Sigmoid colon (tissue), 7 donors: ENCODE data around the gene GLRA3. TPM values are rescaled to one million over a fixed set of nuclear protein-coding genes. Genes with fewer than 3 reads are reported as not detected.
"Not testable (repeated sequence)": the region's sequence is repeated elsewhere in the genome, so short reads cannot be mapped to it uniquely, and the experiment has no call there.

Experiments
- DNase-seq: peaks from one replicate; pipeline ENCODE4 v3.0.0-alpha.2; 2019
- H3K27ac ChIP-seq, 4 donors: fragments of 200-600 bp; sonication (generic); one replicate each; pipeline ENCODE4 v1.5.1; 2016 to 2019; ENCODE audit warnings: mild to moderate bottlenecking in 1 of 4
- H3K27me3 ChIP-seq, 3 donors: fragments of 200-600 bp; sonication (generic); one replicate each; pipeline ENCODE4 v1.5.1; 2019; ENCODE audit warnings: mild to moderate bottlenecking in 1 of 3
- H3K36me3 ChIP-seq, 4 donors: fragments of 200-600 bp; sonication (generic); one replicate each; pipeline ENCODE4 v1.5.1; 2016 to 2019
- H3K4me1 ChIP-seq, 4 donors: fragments of 200-600 bp; sonication (generic); one replicate each; pipeline ENCODE4 v1.5.1; 2017 to 2019
- H3K4me3 ChIP-seq, 4 donors: fragments of 200-600 bp; sonication (generic); one replicate each; pipeline ENCODE4 v1.5.1; 2017 to 2019; ENCODE audit warnings: mild to moderate bottlenecking in 2 of 4, moderate library complexity in 1 of 4
- H3K9me3 ChIP-seq, 4 donors: fragments of 200-600 bp in 3 of 4; sonication (generic) in 3 of 4; one replicate each; pipeline versions ENCODE4 v1.5.1 to v1.6.1; 2013 to 2019
- CTCF ChIP-seq, 4 experiments: fragments of 450-650 bp in 3 of 4; fragments of 200-600 bp in 1 of 4; IDR thresholded peaks; one replicate each; pipeline ENCODE4 v1.5.1; 2016 to 2019; ENCODE audit warnings: antibody characterized with exemption in 4 of 4, mild to moderate bottlenecking in 3 of 4, moderate library complexity in 2 of 4
- EP300 ChIP-seq, 4 donors: sonication (generic); formaldehyde crosslinking; IDR thresholded peaks; one replicate each; pipeline ENCODE4 v1.6.1; 2017; ENCODE audit warnings: antibody characterized with exemption in 4 of 4
- POLR2A ChIP-seq, 2 donors: fragments of 450-650 bp; IDR thresholded peaks; one replicate each; pipeline ENCODE4 v1.6.1; 2016; ENCODE audit warnings: antibody characterized with exemption in 2 of 2, mild to moderate bottlenecking in 2 of 2, moderate library complexity in 2 of 2
- POLR2AphosphoS5 ChIP-seq, 4 donors: sonication (generic); formaldehyde crosslinking; IDR thresholded peaks; one replicate each; pipeline ENCODE4 v1.6.1; 2017; ENCODE audit warnings: antibody characterized with exemption in 4 of 4
- WGBS, 2 donors: extraction: QIAGEN DNeasy Blood & Tissue Kit; methylation state at CpG; one replicate each; pipeline ENCODE4 v1.1.7; 2013; 5-methylcytosine and 5-hydroxymethylcytosine counted together
- intact Hi-C: fragments of 100-400 bp; cut with DNase I; formaldehyde crosslinking; loops from one replicate; pipeline ENCODE4 v1.15.1; 2023
- polyA plus RNA-seq, 3 donors: library from polyadenylated mRNA; stranded (reverse); fragments of 200-250 nt; gene quantifications; one replicate each; pipeline ENCODE4 v1.2.3, GENCODE V29; 2013
- total RNA-seq, 4 donors: library from RNA; depleted of rRNA; stranded (reverse); fragments of >200 nt; gene quantifications; one replicate each; pipeline ENCODE4 v1.1.0, GENCODE V29; 2016
- donor health status: healthy with polysubstance abuse.
- donor health status: Bipolar disorder and iron deficiency.
- donor health status: healthy.

The GLRA3 gene
- total and polyA plus RNA-seq, 7 donors: under 0.01 to 0.33 (median 0.04) TPM; not detected in 2

GRCh38 chr4:174805746-174806145 lies 23.3 kb downstream of the GLRA3 start:
- H3K27me3 ChIP-seq: no peaks in the 10 kb centered on the region
- no peaks in the 10 kb centered on the region for H3K9me3 ChIP-seq
- WGBS, 2 donors: 85 to 95% methylated on average over 1 of the region's 1 CpG
- TF ChIP-seq CTCF (IDR thresholded peaks at IDR 0.05) (no peak), POLR2AphosphoS5 (IDR thresholded peaks at IDR 0.05) (no peak), POLR2A (IDR thresholded peaks at IDR 0.05) (no peak), EP300 (IDR thresholded peaks at IDR 0.05) (no peak)
- H3K36me3 ChIP-seq: no peaks in the 10 kb centered on the region
- intact Hi-C loops: no loop called here
- no peak overlapping the region for H3K4me3 ChIP-seq
- no peaks in the 10 kb centered on the region for H3K4me1 ChIP-seq
- no peak for DNase-seq
- no peak overlapping the region for H3K27ac ChIP-seq

DNA sequence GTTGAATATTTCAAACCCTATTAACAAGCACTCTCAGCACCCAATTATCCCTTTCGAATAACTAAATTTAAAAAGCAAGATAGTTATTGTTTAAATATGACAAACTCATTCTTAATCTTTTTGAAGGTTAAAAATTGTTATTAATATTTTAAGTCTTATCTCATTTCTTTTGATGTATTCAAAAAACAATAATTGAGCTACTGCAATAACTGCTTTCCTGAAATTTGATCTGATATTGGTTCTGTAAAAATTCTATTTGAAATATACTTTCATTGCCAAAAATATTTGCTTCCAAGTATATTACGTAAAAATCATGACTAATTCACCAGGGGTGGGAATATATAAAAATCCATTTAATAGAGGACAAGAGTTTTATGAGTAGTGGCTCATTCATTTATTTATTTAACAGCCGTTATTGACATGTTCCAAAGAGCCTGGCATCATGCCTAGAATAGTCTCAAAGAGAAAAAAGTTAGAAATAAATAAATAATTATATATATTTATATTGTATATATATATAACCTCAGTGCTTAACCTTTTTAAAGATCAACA lies 34.4 kb downstream of the GLRA3 start:
- H3K27me3 ChIP-seq: no peaks in the 10 kb centered on the region
- TF ChIP-seq POLR2A (IDR thresholded peaks at IDR 0.05) (no peak), EP300 (IDR thresholded peaks at IDR 0.05) (no peak), POLR2AphosphoS5 (IDR thresholded peaks at IDR 0.05) (no peak), CTCF (IDR thresholded peaks at IDR 0.05) (no peak)
- WGBS, 2 donors: 48 to 65% methylated on average over 3 of the region's 3 CpGs
- H3K9me3 ChIP-seq: no peaks in the 10 kb centered on the region
- intact Hi-C loops: no loop called here
- no peaks in the 10 kb centered on the region for H3K4me1 ChIP-seq
- H3K36me3 ChIP-seq: no peaks in the 10 kb centered on the region
- H3K27ac ChIP-seq: no peak overlapping the region
- no peak for DNase-seq
- no peak overlapping the region for H3K4me3 ChIP-seq

DNA sequence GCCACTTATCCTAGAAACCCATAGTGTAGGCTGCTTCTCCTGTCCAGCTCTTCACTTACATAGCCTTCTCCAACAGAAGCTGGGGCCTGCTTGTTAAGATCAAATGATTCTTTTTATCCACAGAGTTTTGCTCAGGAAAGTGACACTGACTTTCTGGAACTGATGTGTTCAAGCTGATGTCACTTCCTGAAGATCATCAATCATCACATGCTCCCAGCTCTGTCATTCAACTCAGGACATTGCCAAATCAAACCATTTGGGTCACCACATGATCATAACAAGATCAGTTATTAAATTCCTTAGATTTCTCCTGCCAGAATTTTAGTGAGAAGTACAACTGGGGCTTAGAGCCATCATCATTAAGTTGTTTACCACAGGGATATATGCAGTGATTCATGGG lies 39.4 kb downstream of the GLRA3 start:
- no peaks in the 10 kb centered on the region for H3K27me3 ChIP-seq
- TF ChIP-seq POLR2AphosphoS5 (IDR thresholded peaks at IDR 0.05) (no peak), CTCF (IDR thresholded peaks at IDR 0.05) (no peak), EP300 (IDR thresholded peaks at IDR 0.05) (no peak), POLR2A (IDR thresholded peaks at IDR 0.05) (no peak)
- H3K27ac ChIP-seq: no peak overlapping the region
- intact Hi-C loops: no loop called here
- no peaks in the 10 kb centered on the region for H3K9me3 ChIP-seq
- no peak overlapping the region for H3K4me3 ChIP-seq
- H3K4me1 ChIP-seq: no peaks in the 10 kb centered on the region
- DNase-seq: no peak
- no peaks in the 10 kb centered on the region for H3K36me3 ChIP-seq

DNA sequence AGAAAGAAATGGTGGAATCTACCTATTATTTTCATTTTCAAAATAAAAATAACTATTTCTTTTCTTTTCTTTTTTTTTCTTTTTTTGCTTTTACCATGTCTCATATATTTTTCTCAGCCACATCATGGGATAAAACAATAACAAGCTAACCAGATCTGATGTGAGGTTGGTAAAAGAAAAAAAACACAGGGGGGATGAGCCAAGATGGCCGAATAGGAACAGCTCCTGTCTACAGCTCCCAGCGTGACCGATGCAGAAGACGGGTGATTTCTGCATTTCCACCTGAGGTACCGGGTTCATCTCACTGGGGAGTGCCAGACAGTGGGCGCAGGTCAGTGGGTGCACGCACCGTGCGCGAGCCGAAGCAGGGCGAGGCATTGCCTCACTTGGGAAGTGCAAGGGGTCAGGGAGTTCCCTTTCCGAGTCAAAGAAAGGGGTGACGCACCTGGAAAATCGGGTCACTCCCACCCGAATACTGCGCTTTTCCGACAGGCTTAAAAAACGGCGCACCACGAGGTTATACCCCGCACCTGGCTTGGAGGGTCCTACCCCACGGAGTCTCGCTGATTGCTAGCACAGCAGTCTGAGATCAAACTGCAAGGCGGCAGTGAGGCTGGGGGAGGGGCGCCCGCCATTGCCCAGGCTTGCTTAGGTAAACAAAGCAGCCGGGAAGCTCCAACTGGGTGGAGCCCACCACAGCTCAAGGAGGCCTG lies 50.6 kb downstream of the GLRA3 start:
- DNase-seq, intact Hi-C loops, H3K4me1 ChIP-seq, H3K9me3 ChIP-seq, H3K27ac ChIP-seq, H3K27me3 ChIP-seq, H3K4me3 ChIP-seq, H3K36me3 ChIP-seq: not testable (repeated sequence)
- WGBS, 2 donors: 91 to 92% methylated on average over 22 to 25 of the region's 28 CpGs

DNA sequence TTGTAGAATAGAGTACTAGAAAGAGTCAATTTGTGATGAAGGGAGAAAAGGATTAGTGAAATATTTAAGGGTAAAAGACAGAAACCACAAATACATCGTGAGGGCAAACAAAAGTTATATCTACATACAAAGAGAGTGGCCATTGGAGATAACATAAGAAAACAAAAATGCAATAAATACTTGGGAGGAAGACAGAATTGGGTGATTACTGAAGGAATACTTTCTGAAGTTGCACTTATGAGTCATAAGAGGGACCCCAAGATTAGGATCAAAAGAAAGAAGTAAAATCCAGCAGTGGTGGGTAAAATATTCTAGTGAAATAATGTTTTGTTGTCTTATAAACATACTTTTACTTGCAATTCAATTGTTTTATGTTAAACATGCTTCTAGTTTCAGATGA lies 53.7 kb downstream of the GLRA3 start:
- no peak for DNase-seq
- no peaks in the 10 kb centered on the region for H3K4me1 ChIP-seq
- intact Hi-C loops: no loop called here
- no peaks in the 10 kb centered on the region for H3K36me3 ChIP-seq
- WGBS, 2 donors: 4 to 25% methylated on average over 1 of the region's 1 CpG
- no peaks in the 10 kb centered on the region for H3K9me3 ChIP-seq
- no peaks in the 10 kb centered on the region for H3K27me3 ChIP-seq
- H3K27ac ChIP-seq: no peak overlapping the region
- no peak overlapping the region for H3K4me3 ChIP-seq
- TF ChIP-seq EP300 (IDR thresholded peaks at IDR 0.05) (no peak), CTCF (IDR thresholded peaks at IDR 0.05) (no peak), POLR2AphosphoS5 (IDR thresholded peaks at IDR 0.05) (no peak), POLR2A (IDR thresholded peaks at IDR 0.05) (no peak)
